K562 (cell line): ENCODE data around the gene ARIH1. TPM values are rescaled to one million over a fixed set of nuclear protein-coding genes. Genes with fewer than 3 reads are reported as not detected.

Experiments used
- ATAC-seq: fragments of 200-7000 bp; cut with Tn5 transposase; 3 replicates; pipeline ENCODE4 v1.9.1; 2020; ENCODE audit warnings: moderate library complexity
- BruUV-seq: library from RNA; stranded (reverse); fragments of 400-500 nt; replicated peaks from 2 replicates; lab custom pipeline; 2021; lab: Mats Ljungman, UMichigan
- CTCF ChIA-PET: fragments of 300-600 bp; formaldehyde crosslinking; extraction: SDS; loops from one replicate; lab custom pipeline; 2021; ENCODE audit warnings: low intra/inter-chr PET ratio; lab: Yijun Ruan, JAX
- POLR2A ChIA-PET: fragments of 300-600, 350-650 bp; sonication (Branson Sonifier 250); formaldehyde crosslinking; extraction: SDS; loops from one replicate; lab custom pipeline; 2021; ENCODE audit warnings: antibody characterized with exemption, inconsistent platforms; lab: Yijun Ruan, JAX
- DNase-seq, 4 experiments: peaks; one replicate each; pipeline versions ENCODE4 v3.0.0 to v3.0.0-alpha.2; 2011 to 2018; ENCODE audit warnings: low spot score in 3 of 4, mixed read lengths in 3 of 4; ENCODE audit errors: extremely low read depth in 1 of 4
- FAIRE-seq: peaks from 2 replicates; lab custom pipeline; 2011; peaks lifted over from hg19 to GRCh38; lab: Jason Lieb, UNC
- H2AFZ ChIP-seq: 2 replicates; pipeline ENCODE4 v1.6.0; 2011; ENCODE audit warnings: low read depth, low read length, control low read depth, inconsistent platforms
- H3K27ac ChIP-seq: fragments of 200-600 bp; 3 replicates; pipeline ENCODE4 v1.8.0; 2011; ENCODE audit warnings: low read depth, mild to moderate bottlenecking, control low read depth, inconsistent platforms, low read length, moderate library complexity, mixed read lengths; ENCODE audit errors: extremely low read depth
- H3K27me3 ChIP-seq, 2 experiments: fragments of 300-600 bp in 1 of 2; 2 replicates in 1 of 2; 3 replicates in 1 of 2; pipeline versions ENCODE4 v1.6.0 to v1.8.0; 2011; ENCODE audit warnings: inconsistent platforms in 2 of 2, low read length in 2 of 2, mild to moderate bottlenecking in 1 of 2, mixed read lengths in 1 of 2, moderate library complexity in 1 of 2; ENCODE audit not compliant: control insufficient read depth in 2 of 2, insufficient read depth in 2 of 2
- H3K36me3 ChIP-seq: fragments of 300-600 bp; 3 replicates; pipeline ENCODE4 v1.8.0; 2011; ENCODE audit warnings: mild to moderate bottlenecking, low read length, inconsistent platforms; ENCODE audit not compliant: control insufficient read depth, insufficient read depth
- H3K4me1 ChIP-seq, 2 experiments: fragments of 200-600 bp in 1 of 2; replicated peaks in 1 of 2; 2 replicates in 1 of 2; 3 replicates in 1 of 2; pipeline versions ENCODE4 v1.5.1 to v1.8.0; 2011; ENCODE audit warnings: inconsistent platforms in 2 of 2, low read length in 2 of 2, mild to moderate bottlenecking in 1 of 2, mixed read lengths in 1 of 2, moderate library complexity in 1 of 2; ENCODE audit not compliant: control insufficient read depth in 2 of 2, insufficient read depth in 2 of 2
- H3K4me2 ChIP-seq: 2 replicates; pipeline ENCODE4 v1.6.1; 2011; ENCODE audit warnings: low read length, control low read depth, inconsistent platforms, mixed read lengths; ENCODE audit not compliant: insufficient read depth
- H3K4me3 ChIP-seq: fragments of 200-600 bp; sonication (generic), shearing (Covaris generic); 2 replicates; pipeline ENCODE4 v1.5.1; 2016; ENCODE audit warnings: control low read depth, inconsistent platforms
- H3K79me2 ChIP-seq: fragments of 200-600 bp; 3 replicates; pipeline ENCODE4 v1.8.0; 2011; ENCODE audit warnings: low read length, inconsistent platforms; ENCODE audit not compliant: control insufficient read depth, insufficient read depth
- H3K9ac ChIP-seq, 2 experiments: 2 replicates each; pipeline versions ENCODE4 v1.6.0 to v1.6.1; 2011; ENCODE audit warnings: low read depth in 2 of 2, low read length in 2 of 2, control low read depth in 1 of 2, inconsistent platforms in 1 of 2, mild to moderate bottlenecking in 1 of 2, mixed read lengths in 1 of 2; ENCODE audit not compliant: insufficient read depth in 1 of 2
- H3K9me1 ChIP-seq: one replicate; pipeline ENCODE4 v1.6.0; 2011; ENCODE audit warnings: inconsistent platforms, mild to moderate bottlenecking, low read length, moderate library complexity; ENCODE audit not compliant: control insufficient read depth, insufficient read depth
- H3K9me3 ChIP-seq: replicated peaks from 2 replicates; pipeline ENCODE4 v1.5.1; 2011; ENCODE audit warnings: low read depth, low read length, inconsistent platforms; ENCODE audit not compliant: control insufficient read depth, insufficient read depth
- H4K20me1 ChIP-seq: replicated peaks from 2 replicates; pipeline ENCODE4 v1.6.1; 2011; ENCODE audit warnings: low read length, inconsistent platforms, mixed read lengths; ENCODE audit not compliant: control insufficient read depth, insufficient read depth
- BRF2 ChIP-seq: IDR thresholded peaks from 3 replicates; pipeline ENCODE4 v1.6.1; 2011; ENCODE audit warnings: borderline replicate concordance, mild to moderate bottlenecking; ENCODE audit not compliant: insufficient read length, insufficient read depth
- E4F1 ChIP-seq: fragments of 250-450 bp; sonication (Bioruptor Pico); IDR thresholded peaks from 2 replicates; pipeline ENCODE4 v1.5.0; 2021; ENCODE audit warnings: mild to moderate bottlenecking, borderline replicate concordance
- ESRRB ChIP-seq: fragments of 250-450 bp; sonication (Bioruptor Pico); IDR thresholded peaks from 2 replicates; pipeline ENCODE4 v1.5.0; 2020; ENCODE audit warnings: mild to moderate bottlenecking, moderate library complexity, borderline replicate concordance
- GABPB1 ChIP-seq: sonication (generic); formaldehyde crosslinking; IDR thresholded peaks from 2 replicates; pipeline ENCODE4 v1.8.0; 2022; ENCODE audit warnings: mild to moderate bottlenecking, missing genetic modification reagents
- SMAD4 ChIP-seq: fragments of 250-450 bp; sonication (Bioruptor Pico); conservative IDR thresholded peaks from 2 replicates; pipeline ENCODE4 v1.8.0; 2021; ENCODE audit warnings: inconsistent platforms, mild to moderate bottlenecking, moderate library complexity
- YBX1 ChIP-seq: fragments of 450-650 bp; IDR thresholded peaks from 2 replicates; pipeline ENCODE4 v1.7.1; 2016; ENCODE audit warnings: mild to moderate bottlenecking
- ZBTB2 ChIP-seq: fragments of 450-650 bp; IDR thresholded peaks from 2 replicates; pipeline ENCODE4 v1.6.1; 2016; ENCODE audit warnings: antibody characterized with exemption
- ZNF175 ChIP-seq: fragments of 200-800 bp; sonication (Bioruptor generic); IDR thresholded peaks from 2 replicates; pipeline ENCODE4 v1.6.1; 2016; ENCODE audit warnings: low read depth, mild to moderate bottlenecking, missing genetic modification characterization, missing compliant biosample characterization
- ZNF23 ChIP-seq: fragments of 250-450 bp; sonication (Bioruptor Pico); IDR thresholded peaks from 2 replicates; pipeline ENCODE4 v1.4.0; 2020; ENCODE audit warnings: mild to moderate bottlenecking
- ZNF449 ChIP-seq: fragments of 250-450 bp; sonication (Bioruptor Pico); IDR thresholded peaks from 2 replicates; pipeline ENCODE4 v1.8.0; 2022; ENCODE audit warnings: moderate library complexity, mild to moderate bottlenecking, inconsistent platforms
- ZNF584 ChIP-seq: fragments of 200-800 bp; sonication (Bioruptor generic); IDR thresholded peaks from 2 replicates; pipeline ENCODE4 v1.6.1; 2016; ENCODE audit warnings: low read depth, mild to moderate bottlenecking, missing genetic modification characterization, missing compliant biosample characterization
- ZNF695 ChIP-seq: fragments of 450-650 bp; formaldehyde crosslinking; IDR thresholded peaks from 2 replicates; pipeline ENCODE4 v1.4.0; 2020; ENCODE audit warnings: mild to moderate bottlenecking, moderate library complexity
- in situ Hi-C: fragments of 300-500 bp; cut with MboI; formaldehyde crosslinking; loops from 4 replicates; pipeline ENCODE4 v1.15.0; 2018; ENCODE audit warnings: inconsistent platforms, mixed read lengths
- intact Hi-C: fragments of 100-400 bp; cut with micrococcal nuclease; formaldehyde crosslinking; loops from 2 replicates; pipeline ENCODE4 v1.14.2; 2022
- polyA plus RNA-seq, 8 experiments: library from polyadenylated mRNA; depleted of rRNA in 4 of 8; stranded (reverse) in 5 of 8; unstranded in 3 of 8; fragments of >200 nt; fragmentation: Nextera tagmentation in 2 of 8; fragmentation: Illumina TruSeq in 1 of 8; extraction: Ambion mirVana in 2 of 8; extraction: Trizol in 1 of 8; gene quantifications; 2 replicates each; pipeline versions ENCODE4 v1.2.1 to v1.2.3, GENCODE V29; 2011 to 2014; ENCODE audit warnings: inconsistent platforms in 1 of 8, missing spikeins in 1 of 8
- total RNA-seq, 7 experiments: library from RNA; depleted of rRNA in 6 of 7; stranded (reverse); fragments of >200 nt in 6 of 7; fragmentation: Illumina TruSeq in 2 of 7; extraction: Trizol in 2 of 7; gene quantifications; 2 replicates each; pipeline versions ENCODE4 v1.2.1 to v1.2.3, GENCODE V29; 2011 to 2021; ENCODE audit warnings: low replicate concordance in 1 of 7

The ARIH1 gene
- total and polyA plus RNA-seq, 9 of the 15 experiments (the other 6 are each of a cell fraction or from before 2014, with no cell fraction given) = 17.7 to 125 (median 31.4) TPM

- ATAC-seq = no peak
- POLR2A ChIA-PET = no interaction called here
- Histone ChIP-seq H3K9me1 (no peaks in the 10 kb centered on the region), H3K36me3 (peaks cover 3% of the 10 kb centered on the region; the same call in 2 of the 3 replicates), H3K4me3 (no peak overlapping the region), H4K20me1 (no peaks in the 10 kb centered on the region), H3K9ac (no peak overlapping the region), H3K27me3 (no peaks in the 10 kb centered on the region), H2AFZ (no peak overlapping the region), H3K79me2 (peaks cover 78% of the 10 kb centered on the region), H3K9me3 (no peaks in the 10 kb centered on the region), H3K4me1 (no peaks in the 10 kb centered on the region; a peak in 1 of 5 replicates), H3K27ac (no peak overlapping the region), H3K4me2 (no peak overlapping the region)
- intact Hi-C loops = no loop called here
- in situ Hi-C loops = no loop called here
- FAIRE-seq = no peak
- TF ChIP-seq ZNF695 (CRISPR knock-in tag) (no peak), ZNF584 (CRISPR knock-in tag) (no peak), BRF2 (no peak), ZNF449 (CRISPR knock-in tag) (no peak), GABPB1 (CRISPR knock-in tag) (no peak), ESRRB (CRISPR knock-in tag) (no peak), E4F1 (no peak), ZBTB2 (no peak), ZNF175 (no peak), ZNF23 (no peak), YBX1 (no peak), SMAD4 (no peak)
- DNase-seq = no peak
- BruUV-seq = no TSS peak
- CTCF ChIA-PET = no interaction called here
Observed at GRCh38 chr15:72515591-72516389, 41.7 kb downstream of the ARIH1 start.
